CD4-positive, alpha-beta memory T cell (primary cell): ENCODE results near the gene HHATL. TPM values are rescaled to one million over a fixed set of nuclear protein-coding genes. Genes with fewer than 3 reads are reported as not detected.

Experiments used
- CTCF ChIA-PET: fragments of 350-600 bp; sonication (Branson Sonifier 250); formaldehyde crosslinking; loops from one replicate; lab custom pipeline; 2021; ENCODE audit warnings: inconsistent platforms; ENCODE audit not compliant: partially characterized antibody; lab: Charles Lee
- POLR2A ChIA-PET: fragments of 350-600 bp; sonication (Branson Sonifier 250); formaldehyde crosslinking; loops from one replicate; lab custom pipeline; 2021; ENCODE audit not compliant: partially characterized antibody; lab: Charles Lee
- DNase-seq, 5 donors: peaks; one replicate each; pipeline versions ENCODE4 v3.0.0 to v3.0.0-alpha.2; 2020 to 2022; ENCODE audit warnings: mixed read lengths in 1 of 5
- H3K27ac ChIP-seq: one replicate; pipeline ENCODE4 v1.7.0; 2013; ENCODE audit warnings: low read depth, low read length
- H3K27me3 ChIP-seq: 2 replicates; pipeline ENCODE4 v1.7.0; 2013; ENCODE audit warnings: mild to moderate bottlenecking, low read length, moderate library complexity; ENCODE audit not compliant: insufficient read depth
- H3K36me3 ChIP-seq: 2 replicates; pipeline ENCODE4 v1.7.0; 2013; ENCODE audit warnings: mild to moderate bottlenecking, low read length, moderate library complexity; ENCODE audit not compliant: insufficient read depth
- H3K4me1 ChIP-seq: 2 replicates; pipeline ENCODE4 v1.7.0; 2013; ENCODE audit warnings: mild to moderate bottlenecking, low read length, moderate library complexity; ENCODE audit not compliant: insufficient read depth
- H3K4me3 ChIP-seq, 2 donors: one replicate each; pipeline ENCODE4 v1.7.0; 2013; ENCODE audit warnings: low read length in 2 of 2, mild to moderate bottlenecking in 1 of 2
- H3K9me3 ChIP-seq, 2 donors: one replicate each; pipeline ENCODE4 v1.7.0; 2013; ENCODE audit warnings: low read length in 2 of 2, control low read depth in 1 of 2; ENCODE audit not compliant: control insufficient read depth in 1 of 2
- H3K27ac Mint-ChIP-seq, 7 donors: one replicate each; pipeline ENCODE4 v1.8.0; 2020 to 2021; ENCODE audit warnings: mixed read lengths in 7 of 7, mild to moderate bottlenecking in 6 of 7, inconsistent platforms in 3 of 7, moderate library complexity in 3 of 7
- H3K27me3 Mint-ChIP-seq, 2 donors: one replicate each; pipeline ENCODE4 v1.8.0; 2020 to 2021; ENCODE audit warnings: mixed read lengths in 2 of 2
- H3K36me3 Mint-ChIP-seq, 2 donors: one replicate each; pipeline ENCODE4 v1.8.0; 2020 to 2021; ENCODE audit warnings: mixed read lengths in 2 of 2, inconsistent platforms in 1 of 2, mild to moderate bottlenecking in 1 of 2
- H3K4me1 Mint-ChIP-seq, 4 donors: one replicate each; pipeline ENCODE4 v1.8.0; 2020 to 2021; ENCODE audit warnings: mixed read lengths in 4 of 4, mild to moderate bottlenecking in 1 of 4
- H3K4me3 Mint-ChIP-seq, 8 donors: one replicate each; pipeline ENCODE4 v1.8.0; 2020 to 2021; ENCODE audit warnings: mixed read lengths in 8 of 8, mild to moderate bottlenecking in 7 of 8, moderate library complexity in 6 of 8, inconsistent platforms in 3 of 8
- H3K9me3 Mint-ChIP-seq, 8 donors: one replicate each; pipeline ENCODE4 v1.8.0; 2020 to 2021; ENCODE audit warnings: mixed read lengths in 8 of 8, mild to moderate bottlenecking in 5 of 8, inconsistent platforms in 3 of 8, moderate library complexity in 1 of 8
- intact Hi-C: fragments of 100-400 bp; cut with micrococcal nuclease; formaldehyde crosslinking; loops from one replicate; pipeline ENCODE4 v1.15.1; 2023
- polyA plus RNA-seq, 2 donors: library from polyadenylated mRNA; unstranded; fragments of 300-500 nt; fragmentation: Illumina TruSeq; gene quantifications; one replicate each; pipeline ENCODE4 v1.2.3, GENCODE V29; 2021
- total RNA-seq, 2 experiments: library from RNA; stranded (reverse); gene quantifications; one replicate each; pipeline ENCODE4 v1.2.3, GENCODE V29; 2021

The HHATL gene
- total and polyA plus RNA-seq, 4 experiments from 2014 or later: not detected

DNA sequence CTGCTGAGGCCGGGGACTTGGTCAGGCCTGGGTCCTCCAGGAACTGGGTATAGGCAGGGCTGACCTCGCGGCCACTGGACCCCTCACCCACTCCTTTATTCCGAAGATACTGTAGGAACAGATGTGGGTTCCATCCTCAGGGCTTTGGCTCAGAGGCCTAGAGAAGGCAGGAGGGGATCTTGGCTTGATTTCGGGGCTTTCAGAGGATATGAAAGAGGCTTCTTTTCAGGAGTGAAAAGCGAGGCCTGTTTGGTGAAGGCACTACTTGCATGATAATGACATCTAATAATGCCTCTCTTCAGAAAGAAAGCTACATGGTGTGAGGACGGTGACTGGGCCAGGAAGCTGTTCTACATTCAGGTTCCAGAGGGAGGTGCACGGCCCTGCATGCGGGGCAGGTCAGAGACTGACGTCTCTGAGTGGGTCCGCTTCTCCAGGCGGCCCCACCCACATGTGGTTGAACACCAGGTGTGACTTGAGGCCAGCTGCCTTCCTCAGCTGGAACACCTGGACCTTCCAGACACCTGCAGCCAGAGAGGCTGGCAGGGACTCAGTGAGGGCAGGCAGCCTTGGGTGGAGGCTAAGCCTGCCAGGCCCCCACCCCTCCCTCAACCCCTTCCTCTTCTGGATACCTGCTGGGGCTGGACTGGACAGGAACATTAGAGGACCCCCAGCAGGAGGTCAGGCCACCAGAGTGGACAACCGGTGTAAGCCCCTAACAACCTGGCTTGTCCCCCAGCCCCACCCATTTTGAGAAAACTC lies 31.1 kb upstream of the HHATL start:
- Mint-ChIP-seq H3K9me3 (no peaks in the 10 kb centered on the region), H3K27ac (no peak overlapping the region), H3K27me3 (no peaks in the 10 kb centered on the region), H3K4me1 (no peaks in the 10 kb centered on the region), H3K36me3 (no peaks in the 10 kb centered on the region), H3K4me3 (no peak overlapping the region)
- no peak overlapping the region for H3K27ac ChIP-seq
- no peaks in the 10 kb centered on the region for H3K9me3 ChIP-seq
- no peak overlapping the region for H3K4me3 ChIP-seq
- intact Hi-C loops: no loop called here
- DNase-seq: no peak
- no peaks in the 10 kb centered on the region for H3K27me3 ChIP-seq
- ChIA-PET CTCF (interaction anchor here (1.0 kb wide), 1 partner anchor 12 kb away, joined by 3 read pairs; no protein-coding TSS in a partner anchor), POLR2A (no interaction called here)
- H3K36me3 ChIP-seq: no peaks in the 10 kb centered on the region
- H3K4me1 ChIP-seq: no peaks in the 10 kb centered on the region

DNA sequence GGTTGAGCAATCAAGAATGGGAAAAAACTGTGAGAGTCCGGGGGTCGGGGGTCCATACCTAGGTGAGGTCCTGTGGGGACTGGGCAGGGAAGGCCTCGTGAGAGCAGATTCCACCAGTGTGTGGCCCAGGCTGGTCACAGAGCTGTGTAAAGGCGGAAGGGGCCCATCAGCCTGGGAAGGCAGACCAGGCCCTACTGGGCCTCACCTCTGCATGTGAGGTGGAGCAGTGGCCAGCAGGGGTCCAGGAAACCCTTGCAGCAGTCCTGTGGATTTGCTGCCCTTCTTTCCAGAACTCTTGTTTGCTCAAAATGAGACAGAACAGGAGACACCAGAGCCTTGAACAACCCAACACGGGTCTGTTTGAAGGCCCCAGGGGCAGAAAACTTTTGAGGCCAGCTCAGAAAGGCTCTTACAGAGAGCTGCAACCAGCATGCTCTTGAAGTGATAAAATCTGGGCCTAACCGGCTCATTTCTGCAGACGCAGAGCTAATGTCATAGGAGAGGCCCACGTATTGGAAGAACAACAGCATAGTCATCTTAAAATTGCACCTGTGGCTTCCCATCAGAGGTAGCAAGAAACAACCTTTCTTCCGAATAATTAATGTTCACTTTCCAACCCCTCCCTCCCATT lies 30.3 kb upstream of the HHATL start:
- H3K4me3 ChIP-seq: no peak overlapping the region

GRCh38 chr3:42732196-42732828 lies 29.7 kb upstream of the HHATL start:
- ChIA-PET CTCF (no interaction called here), POLR2A (no interaction called here)
- Histone ChIP-seq H3K9me3 (no peaks in the 10 kb centered on the region), H3K4me3 (no peak overlapping the region), H3K27ac (no peak overlapping the region), H3K36me3 (no peaks in the 10 kb centered on the region), H3K4me1 (no peaks in the 10 kb centered on the region), H3K27me3 (no peaks in the 10 kb centered on the region)
- no peaks in the 10 kb centered on the region for H3K36me3 Mint-ChIP-seq
- no peaks in the 10 kb centered on the region for H3K27me3 Mint-ChIP-seq
- intact Hi-C loops: no loop called here
- H3K27ac Mint-ChIP-seq: peak overlapping the region in 1 of 7 donors; percentile 62
- no peak for DNase-seq
- peaks cover 0 to 2% (median 0%) of the 10 kb centered on the region in 8 donors for H3K9me3 Mint-ChIP-seq
- H3K4me1 Mint-ChIP-seq: no peaks in the 10 kb centered on the region
- no peak overlapping the region for H3K4me3 Mint-ChIP-seq

More for the DNA sequence above, 30.3 kb upstream of the HHATL start:
- H3K9me3 ChIP-seq: no peaks in the 10 kb centered on the region
- no peaks in the 10 kb centered on the region for H3K27me3 ChIP-seq
- H3K4me1 Mint-ChIP-seq: no peaks in the 10 kb centered on the region
- no peaks in the 10 kb centered on the region for H3K36me3 Mint-ChIP-seq
- H3K4me3 Mint-ChIP-seq: no peak overlapping the region
- no peak overlapping the region for H3K27ac ChIP-seq
- no peaks in the 10 kb centered on the region for H3K9me3 Mint-ChIP-seq
- no peaks in the 10 kb centered on the region for H3K27me3 Mint-ChIP-seq
- intact Hi-C loops: no loop called here
- no peaks in the 10 kb centered on the region for H3K36me3 ChIP-seq
- ChIA-PET CTCF (interaction anchor here (1.0 kb wide), 1 partner anchor 12 kb away, joined by 3 read pairs; no protein-coding TSS in a partner anchor), POLR2A (no interaction called here)
- DNase-seq: no peak
- no peaks in the 10 kb centered on the region for H3K4me1 ChIP-seq
- H3K27ac Mint-ChIP-seq: no peak overlapping the region

DNA sequence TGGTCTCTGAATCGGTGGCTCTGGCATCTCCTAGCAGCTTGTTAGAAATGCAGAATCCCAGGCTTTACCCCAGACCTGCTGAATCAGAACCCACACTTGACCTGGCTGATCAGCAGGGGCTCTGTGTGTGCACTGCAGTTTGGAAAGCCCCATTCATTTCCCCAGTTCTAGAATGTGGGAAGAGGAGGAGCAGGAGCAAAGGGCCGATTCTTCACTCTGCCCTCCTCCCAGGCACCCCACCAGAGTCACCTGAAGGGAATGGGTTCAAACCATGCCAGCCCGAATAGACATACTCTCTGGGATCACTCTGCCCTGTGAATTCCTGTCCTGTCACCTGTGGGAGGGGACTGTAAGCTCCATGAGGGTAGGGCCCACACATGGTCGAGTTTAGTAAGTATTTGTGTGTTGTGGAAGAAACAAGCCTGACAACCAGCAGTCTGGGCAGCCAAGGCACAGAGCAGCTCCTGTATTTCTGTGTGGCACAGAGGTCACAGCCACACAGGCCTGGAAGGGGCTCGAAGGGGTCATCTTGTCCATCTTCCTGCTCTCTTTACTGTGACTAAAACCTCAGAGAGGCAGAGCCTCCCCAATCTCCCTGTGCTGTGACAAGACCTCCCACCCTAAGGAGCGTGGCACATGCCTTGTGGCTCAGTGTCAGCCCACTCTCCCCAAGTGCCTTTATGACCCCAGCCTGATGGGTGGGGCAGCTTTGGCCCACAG lies 29.0 kb upstream of the HHATL start:
- H3K4me3 ChIP-seq: no peak overlapping the region
- no peaks in the 10 kb centered on the region for H3K4me1 ChIP-seq
- Mint-ChIP-seq H3K4me3 (no peak overlapping the region), H3K9me3 (peaks cover 0 to 2% (median 0%) of the 10 kb centered on the region in 8 donors), H3K27me3 (peaks cover 0 to 1% of the 10 kb centered on the region in 2 donors), H3K4me1 (no peaks in the 10 kb centered on the region), H3K27ac (peak overlapping the region in 1 of 7 donors; percentile 6), H3K36me3 (no peaks in the 10 kb centered on the region)
- POLR2A ChIA-PET: no interaction called here
- DNase-seq: no peak
- CTCF ChIA-PET: no interaction called here
- H3K27me3 ChIP-seq: no peaks in the 10 kb centered on the region
- intact Hi-C loops: no loop called here
- H3K9me3 ChIP-seq: no peaks in the 10 kb centered on the region
- H3K27ac ChIP-seq: no peak overlapping the region
- no peaks in the 10 kb centered on the region for H3K36me3 ChIP-seq

DNA sequence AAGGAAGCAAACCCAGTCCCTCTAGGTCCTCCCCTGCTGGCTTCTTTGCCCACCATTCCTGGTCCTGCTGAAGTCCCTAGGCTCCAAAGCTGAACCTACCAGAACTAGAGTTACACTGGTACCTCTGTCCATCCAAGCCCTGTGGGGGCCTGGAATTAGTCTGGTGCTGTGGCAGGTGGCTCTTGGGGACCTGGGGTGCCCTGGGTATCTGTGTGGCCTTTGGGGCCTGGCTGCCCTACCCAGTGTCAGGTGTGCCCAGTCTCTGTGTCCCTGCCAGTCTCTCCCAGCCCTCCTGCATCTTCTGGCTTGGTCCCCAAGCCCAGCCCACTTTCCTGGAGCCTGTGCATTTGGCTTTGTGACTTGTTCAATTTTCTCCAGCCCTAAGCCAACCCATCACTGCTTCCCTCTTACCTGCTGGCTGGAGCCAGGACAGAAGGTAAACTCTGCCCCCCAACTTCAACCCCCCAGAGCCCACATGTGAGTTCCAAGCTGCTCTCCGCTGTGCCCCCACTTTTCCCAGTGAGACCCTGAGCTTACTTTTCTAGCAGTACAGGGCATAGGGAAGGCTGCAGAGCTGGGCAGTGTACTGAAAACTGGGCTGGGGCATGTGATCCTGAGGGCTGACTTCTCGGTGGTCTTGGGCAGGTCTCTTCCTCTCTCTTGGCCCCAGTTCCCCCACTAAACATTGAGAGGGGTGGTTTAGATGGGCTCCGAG lies 28.3 kb upstream of the HHATL start:
- Histone ChIP-seq H3K4me3 (no peak overlapping the region), H3K36me3 (no peaks in the 10 kb centered on the region), H3K27me3 (no peaks in the 10 kb centered on the region), H3K4me1 (no peaks in the 10 kb centered on the region), H3K9me3 (no peaks in the 10 kb centered on the region), H3K27ac (no peak overlapping the region)
- ChIA-PET CTCF (no interaction called here), POLR2A (no interaction called here)
- no peak for DNase-seq
- Mint-ChIP-seq H3K27me3 (peaks cover 0 to 1% of the 10 kb centered on the region in 2 donors), H3K27ac (peak overlapping the region in 1 of 7 donors; percentile 6), H3K9me3 (peaks cover 0 to 2% (median 0%) of the 10 kb centered on the region in 8 donors), H3K36me3 (no peaks in the 10 kb centered on the region), H3K4me3 (no peak overlapping the region), H3K4me1 (no peaks in the 10 kb centered on the region)
- intact Hi-C loops: no loop called here

GRCh38 chr3:42730294-42730693 lies 27.7 kb upstream of the HHATL start:
- H3K27ac ChIP-seq: no peak overlapping the region
- CTCF ChIA-PET: no interaction called here
- no peak for DNase-seq
- H3K9me3 ChIP-seq: no peaks in the 10 kb centered on the region
- H3K36me3 ChIP-seq: no peaks in the 10 kb centered on the region
- peaks cover 0 to 2% (median 0%) of the 10 kb centered on the region in 8 donors for H3K9me3 Mint-ChIP-seq
- H3K4me1 ChIP-seq: no peaks in the 10 kb centered on the region
- no peaks in the 10 kb centered on the region for H3K27me3 ChIP-seq
- peaks cover 0 to 5% of the 10 kb centered on the region in 2 donors for H3K27me3 Mint-ChIP-seq
- no peak overlapping the region for H3K4me3 ChIP-seq
- H3K4me3 Mint-ChIP-seq: no peak overlapping the region
- no peaks in the 10 kb centered on the region for H3K4me1 Mint-ChIP-seq
- intact Hi-C loops: no loop called here
- no peaks in the 10 kb centered on the region for H3K36me3 Mint-ChIP-seq
- H3K27ac Mint-ChIP-seq: no peak overlapping the region
- POLR2A ChIA-PET: no interaction called here
